Fibroblast of lung (primary cell): ENCODE results near the gene AKR1C2. TPM values are rescaled to one million over a fixed set of nuclear protein-coding genes. Genes with fewer than 3 reads are reported as not detected.

ENCODE experiments used
- DNase-seq, 2 donors: peaks; one replicate each; pipeline versions ENCODE4 v3.0.0 to v3.0.0-alpha.2; 2010; ENCODE audit warnings: low read depth in 2 of 2
- H2AFZ ChIP-seq: 2 replicates; pipeline ENCODE4 v1.5.1; 2012; ENCODE audit warnings: low read length, control low read depth, inconsistent platforms
- H3K27ac ChIP-seq: 2 replicates; pipeline ENCODE4 v1.5.1; 2011; ENCODE audit warnings: low read length, control low read depth; ENCODE audit not compliant: insufficient read depth
- H3K27me3 ChIP-seq: 2 replicates; pipeline ENCODE4 v1.5.1; 2011; ENCODE audit warnings: mild to moderate bottlenecking, low read length; ENCODE audit not compliant: control insufficient read depth, insufficient read depth
- H3K36me3 ChIP-seq: 2 replicates; pipeline ENCODE4 v1.5.1; 2011; ENCODE audit warnings: low read length; ENCODE audit not compliant: control insufficient read depth, insufficient read depth
- H3K4me1 ChIP-seq: 2 replicates; pipeline ENCODE4 v1.5.1; 2011; ENCODE audit warnings: low read length; ENCODE audit not compliant: control insufficient read depth, insufficient read depth; ENCODE audit errors: extremely low read depth
- H3K4me2 ChIP-seq: 2 replicates; pipeline ENCODE4 v1.5.1; 2011; ENCODE audit warnings: low read length, control low read depth; ENCODE audit not compliant: insufficient read depth; ENCODE audit errors: extremely low read depth
- H3K4me3 ChIP-seq, 4 experiments: fragments of 200-600 bp in 1 of 4; sonication (generic) in 1 of 4; replicated peaks in 1 of 4; 2 replicates each; pipeline ENCODE4 v1.5.1; 2011 to 2016; ENCODE audit warnings: low read length in 4 of 4, low read depth in 3 of 4, mild to moderate bottlenecking in 3 of 4, control low read depth in 2 of 4, inconsistent platforms in 1 of 4, mixed read lengths in 1 of 4; ENCODE audit not compliant: insufficient read depth in 1 of 4; ENCODE audit errors: control extremely low read depth in 1 of 4
- H3K79me2 ChIP-seq: 2 replicates; pipeline ENCODE4 v1.5.1; 2012; ENCODE audit warnings: mild to moderate bottlenecking, low read length, inconsistent platforms; ENCODE audit not compliant: control insufficient read depth, insufficient read depth
- H3K9ac ChIP-seq: 2 replicates; pipeline ENCODE4 v1.5.1; 2011; ENCODE audit warnings: mild to moderate bottlenecking, low read length, control low read depth; ENCODE audit not compliant: insufficient read depth
- H3K9me3 ChIP-seq: 2 replicates; pipeline ENCODE4 v1.5.1; 2012; ENCODE audit warnings: low read depth, low read length; ENCODE audit not compliant: control insufficient read depth, insufficient read depth
- H4K20me1 ChIP-seq: 2 replicates; pipeline ENCODE4 v1.5.1; 2011; ENCODE audit warnings: low read length; ENCODE audit not compliant: control insufficient read depth, insufficient read depth; ENCODE audit errors: extremely low read depth
- CTCF ChIP-seq, 2 donors: IDR thresholded peaks in 1 of 2; conservative IDR thresholded peaks in 1 of 2; 1 replicate in 1 of 2; 2 replicates in 1 of 2; pipeline ENCODE4 v1.5.1; 2011 to 2012; ENCODE audit warnings: low read length in 2 of 2, control low read depth in 1 of 2, inconsistent platforms in 1 of 2, low read depth in 1 of 2, mild to moderate bottlenecking in 1 of 2
- EZH2 ChIP-seq: IDR thresholded peaks from 2 replicates; pipeline ENCODE4 v1.5.1; 2012; ENCODE audit warnings: low read length, control low read depth, mild to moderate bottlenecking; ENCODE audit errors: missing control alignments
- polyA plus RNA-seq, 2 donors: library from polyadenylated mRNA; depleted of rRNA in 1 of 2; stranded (reverse) in 1 of 2; unstranded in 1 of 2; fragments of >200 nt; gene quantifications; 2 replicates each; pipeline ENCODE4 v1.2.1, GENCODE V29; 2011 to 2012; ENCODE audit warnings: missing spikeins in 1 of 2
- total RNA-seq: library from RNA; depleted of rRNA; stranded (reverse); fragments of >200 nt; gene quantifications from 2 replicates; pipeline ENCODE4 v1.2.1, GENCODE V29; 2014

AKR1C2 gene
- total and polyA plus RNA-seq, 2 donors (not counting 1 experiment from before 2014, with no cell fraction given), result 10.6 to 14.6 TPM

- Histone ChIP-seq H3K4me1 (peaks cover 9% of the 10 kb centered on the region), H3K4me2 (no peak overlapping the region), H3K36me3 (no peaks in the 10 kb centered on the region), H3K27me3 (no peaks in the 10 kb centered on the region), H3K27ac (no peak overlapping the region), H3K9me3 (no peaks in the 10 kb centered on the region), H2AFZ (no peak overlapping the region), H3K9ac (no peak overlapping the region), H4K20me1 (no peaks in the 10 kb centered on the region), H3K4me3 (no peak overlapping the region), H3K79me2 (no peaks in the 10 kb centered on the region)
- TF ChIP-seq CTCF (conservative IDR thresholded peaks at IDR 0.05 in 1 of 2, IDR thresholded peaks at IDR 0.05 in 1 of 2; ENCODE audit: low read depth in 1 of 2, low read length in 2 of 2) (no peak), EZH2 (no peak)
- DNase-seq, result peak in 1 of 2 donors; percentile 8
Observed at GRCh38 chr10:4939224-4940072, 64.2 kb downstream of the AKR1C2 start.

Other genes with a start within 250 kb of the AKR1C2 start
- gene AKR1E2, start 177.7 kb downstream of the AKR1C2 start, total RNA-seq, result 5.6 and 11.7 TPM in 2 replicates
- gene AKR1E2, start 177.7 kb downstream of the AKR1C2 start, polyA plus RNA-seq, result 2.2 and 2.3 TPM in 2 replicates
- 72.2 and 154 TPM in 2 replicates for gene AKR1C1, start 40.4 kb downstream of the AKR1C2 start, total RNA-seq
- gene AKR1C1, start 40.4 kb downstream of the AKR1C2 start, polyA plus RNA-seq, result 92.9 and 118 TPM in 2 replicates
- gene AKR1C3, start 90.6 kb upstream of the AKR1C2 start, total RNA-seq, result 44.3 and 63.7 TPM in 2 replicates
- 18.8 and 36.3 TPM in 2 replicates for gene AKR1C3, start 90.6 kb upstream of the AKR1C2 start, polyA plus RNA-seq
- not detected in 2 replicates for gene AKR1C8, start 181.3 kb upstream of the AKR1C2 start, total RNA-seq
- not detected in 2 replicates for gene AKR1C8, start 181.3 kb upstream of the AKR1C2 start, polyA plus RNA-seq
- not detected in 2 replicates for gene AKR1C4, start 193.0 kb upstream of the AKR1C2 start, total RNA-seq
- gene AKR1C4, start 193.0 kb upstream of the AKR1C2 start, polyA plus RNA-seq, result not detected in 2 replicates